Upper lobe of left lung (tissue), 4 donors: ENCODE results near the gene NCBP2L.

Experiments used
- POLR2A ChIP-seq, 4 donors: fragments of 450-650 bp; IDR thresholded peaks; one replicate each; pipeline ENCODE4 v1.5.1; 2016 to 2017; ENCODE audit warnings: antibody characterized with exemption in 4 of 4, mild to moderate bottlenecking in 2 of 4
- POLR2AphosphoS5 ChIP-seq, 2 donors: sonication (generic); formaldehyde crosslinking; IDR thresholded peaks; one replicate each; pipeline ENCODE4 v1.5.1; 2017; ENCODE audit warnings: antibody characterized with exemption in 2 of 2
- TF ChIP-seq, protein P1 (sequence below), 6 experiments: fragments of 450-650 bp in 4 of 6; fragments of 200-600 bp in 2 of 6; sonication (generic) in 2 of 6; IDR thresholded peaks; one replicate each; pipeline ENCODE4 v1.5.1; 2016 to 2019; ENCODE audit warnings: antibody characterized with exemption in 6 of 6

DNA sequence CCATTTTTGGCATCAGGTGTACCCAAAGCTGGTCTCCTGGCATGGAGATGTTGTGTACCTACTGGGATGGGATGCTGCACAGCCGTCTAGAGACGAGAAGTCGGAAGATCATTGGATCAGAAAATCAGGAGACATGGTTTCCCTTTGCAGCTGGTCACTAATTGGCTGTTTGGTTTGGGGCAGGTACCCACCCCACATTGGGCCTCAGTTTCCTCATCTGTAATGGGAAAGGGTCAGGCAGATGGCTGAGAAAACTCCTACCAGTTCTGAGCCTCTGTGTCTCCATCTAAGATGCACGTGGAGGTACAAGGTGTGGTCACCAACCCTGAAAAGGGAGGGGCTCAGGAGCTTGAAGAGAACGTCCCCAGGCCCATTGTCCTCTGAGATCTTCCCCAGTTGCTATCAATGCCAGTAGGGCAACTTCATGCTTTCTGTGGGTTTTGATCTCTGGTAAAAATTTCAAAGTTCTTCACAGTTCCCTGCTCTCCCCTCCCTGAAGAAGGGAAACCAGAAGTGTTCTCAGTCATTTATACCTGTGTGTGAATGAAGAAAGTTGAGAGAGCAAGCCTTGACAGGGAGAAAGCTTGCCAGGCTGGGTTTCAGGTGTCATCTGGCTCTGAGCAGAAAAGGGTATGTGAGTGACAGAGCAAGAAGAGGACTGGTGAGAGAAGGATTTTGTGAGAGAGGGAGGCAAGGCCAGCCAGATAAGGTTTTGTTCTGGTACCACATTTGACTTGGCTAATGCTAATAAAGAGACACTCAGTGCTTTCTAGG is 17.0 kb upstream of the NCBP2L start:
- TF ChIP-seq, protein P1, sequence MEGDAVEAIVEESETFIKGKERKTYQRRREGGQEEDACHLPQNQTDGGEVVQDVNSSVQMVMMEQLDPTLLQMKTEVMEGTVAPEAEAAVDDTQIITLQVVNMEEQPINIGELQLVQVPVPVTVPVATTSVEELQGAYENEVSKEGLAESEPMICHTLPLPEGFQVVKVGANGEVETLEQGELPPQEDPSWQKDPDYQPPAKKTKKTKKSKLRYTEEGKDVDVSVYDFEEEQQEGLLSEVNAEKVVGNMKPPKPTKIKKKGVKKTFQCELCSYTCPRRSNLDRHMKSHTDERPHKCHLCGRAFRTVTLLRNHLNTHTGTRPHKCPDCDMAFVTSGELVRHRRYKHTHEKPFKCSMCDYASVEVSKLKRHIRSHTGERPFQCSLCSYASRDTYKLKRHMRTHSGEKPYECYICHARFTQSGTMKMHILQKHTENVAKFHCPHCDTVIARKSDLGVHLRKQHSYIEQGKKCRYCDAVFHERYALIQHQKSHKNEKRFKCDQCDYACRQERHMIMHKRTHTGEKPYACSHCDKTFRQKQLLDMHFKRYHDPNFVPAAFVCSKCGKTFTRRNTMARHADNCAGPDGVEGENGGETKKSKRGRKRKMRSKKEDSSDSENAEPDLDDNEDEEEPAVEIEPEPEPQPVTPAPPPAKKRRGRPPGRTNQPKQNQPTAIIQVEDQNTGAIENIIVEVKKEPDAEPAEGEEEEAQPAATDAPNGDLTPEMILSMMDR (IDR thresholded peaks at IDR 0.05), result no peak
- TF ChIP-seq POLR2AphosphoS5 (IDR thresholded peaks at IDR 0.05) (no peak), POLR2A (IDR thresholded peaks at IDR 0.05) (no peak)
